Kidney capillary endothelial cell (primary cell): ENCODE data around the gene FAM131B.

ENCODE experiments used
- DNase-seq: peaks from one replicate; pipeline ENCODE4 v3.0.0-alpha.2; 2018; ENCODE audit warnings: low spot score

FAM131B gene

GRCh38 chr7:143321242-143321641 lies 41.3 kb downstream of the FAM131B start:
- no peak for DNase-seq

- DNase-seq: no peak
These were observed 41.9 kb downstream of the FAM131B start for GRCh38 chr7:143320620-143321019.

- no peak for DNase-seq
These were observed 43.9 kb downstream of the FAM131B start for GRCh38 chr7:143318661-143319060.

- no peak for DNase-seq
These were observed 46.0 kb downstream of the FAM131B start for GRCh38 chr7:143316492-143316891.

- DNase-seq: no peak
These were observed 46.7 kb downstream of the FAM131B start, which contains the start of gene CLCN1 for GRCh38 chr7:143315776-143316175. Gene CLCN1, plus strand, starts transcription at chr7:143316111. Its CDS starts 102 bp downstream, at chr7:143316213.

- no peak for DNase-seq
These were observed 48.4 kb downstream of the FAM131B start for GRCh38 chr7:143314127-143314526.

- no peak for DNase-seq
These were observed 53.9 kb downstream of the FAM131B start for GRCh38 chr7:143308632-143309031.

GRCh38 chr7:143305423-143306070 lies 57.0 kb downstream of the FAM131B start:
- DNase-seq: peak; percentile 37

GRCh38 chr7:143304938-143305337 lies 57.6 kb downstream of the FAM131B start:
- no peak for DNase-seq

- DNase-seq: no peak
These were observed 58.8 kb downstream of the FAM131B start for GRCh38 chr7:143303733-143304132.
